OCI-LY3 (cell line): ENCODE measurements around the gene HRAS.

Experiments used
- CTCF ChIP-seq: fragments of 200-600, 300-600 bp; sonication (generic); IDR thresholded peaks from 2 replicates; pipeline ENCODE4 v1.5.1; 2014; ENCODE audit warnings: antibody characterized with exemption, low read length, low read depth
- EZH2phosphoT487 ChIP-seq: fragments of 200-600 bp; shearing (Covaris generic); IDR thresholded peaks from 2 replicates; pipeline ENCODE4 v1.6.1; 2018; ENCODE audit warnings: antibody characterized with exemption, mixed run types, low read depth

GRCh38 chr11:521177-521688 is 14.1 kb downstream of the HRAS start:
- TF ChIP-seq CTCF (no peak), EZH2phosphoT487 (no peak)
